MCF 10A (cell line): Measurements from ENCODE around the gene KIAA2012. TPM values are rescaled to one million over a fixed set of nuclear protein-coding genes. Genes with fewer than 3 reads are reported as not detected.

Experiments used
- BruUV-seq: library from RNA; stranded (reverse); fragments of 400-500 nt; replicated peaks from 2 replicates; lab custom pipeline; 2021; lab: Mats Ljungman, UMichigan
- CTCF ChIA-PET: fragments of 300-600 bp; sonication (Branson Sonifier 250); formaldehyde crosslinking; extraction: SDS; loops from one replicate; lab custom pipeline; 2021; ENCODE audit warnings: antibody characterized with exemption, inconsistent platforms; lab: Yijun Ruan, JAX
- POLR2A ChIA-PET: fragments of 300-600, 350-650 bp; sonication (Branson Sonifier 250); formaldehyde crosslinking; extraction: SDS; loops from one replicate; lab custom pipeline; 2020; ENCODE audit warnings: antibody characterized with exemption, inconsistent platforms; lab: Yijun Ruan, JAX
- DNase-seq: peaks from one replicate; pipeline ENCODE4 v3.0.0-alpha.2; 2018; ENCODE audit not compliant: unreplicated experiment
- H3K27ac Mint-ChIP-seq: one replicate; pipeline ENCODE4 v1.8.0; 2022; ENCODE audit warnings: mild to moderate bottlenecking, low read depth, mixed read lengths; ENCODE audit not compliant: unreplicated experiment
- H3K27me3 Mint-ChIP-seq: one replicate; pipeline ENCODE4 v1.8.0; 2022; ENCODE audit warnings: mixed read lengths; ENCODE audit not compliant: insufficient read depth, unreplicated experiment
- H3K36me3 Mint-ChIP-seq: one replicate; pipeline ENCODE4 v1.8.0; 2022; ENCODE audit warnings: mild to moderate bottlenecking, moderate library complexity, mixed read lengths; ENCODE audit not compliant: insufficient read depth, unreplicated experiment
- H3K4me1 Mint-ChIP-seq: one replicate; pipeline ENCODE4 v1.8.0; 2022; ENCODE audit warnings: mixed read lengths; ENCODE audit not compliant: insufficient read depth, unreplicated experiment
- H3K4me3 Mint-ChIP-seq: one replicate; pipeline ENCODE4 v1.8.0; 2022; ENCODE audit warnings: mild to moderate bottlenecking, moderate library complexity, mixed read lengths; ENCODE audit not compliant: unreplicated experiment
- H3K9me3 Mint-ChIP-seq: one replicate; pipeline ENCODE4 v1.8.0; 2022; ENCODE audit warnings: mixed read lengths; ENCODE audit not compliant: unreplicated experiment
- CTCF ChIP-seq: fragments of 200-600 bp; IDR thresholded peaks from one replicate; pipeline ENCODE4 v1.8.0; 2022; ENCODE audit warnings: antibody characterized with exemption, mild to moderate bottlenecking; ENCODE audit not compliant: unreplicated experiment
- intact Hi-C: fragments of 100-400 bp; cut with micrococcal nuclease; formaldehyde crosslinking; loops from 2 replicates; pipeline ENCODE4 v1.14.1; 2022
- total RNA-seq: library from RNA; stranded (reverse); gene quantifications from 2 replicates; pipeline ENCODE4 v1.2.3, GENCODE V29; 2022

The KIAA2012 gene
- total RNA-seq, 1 experiment from 2014 or later: not detected

DNA sequence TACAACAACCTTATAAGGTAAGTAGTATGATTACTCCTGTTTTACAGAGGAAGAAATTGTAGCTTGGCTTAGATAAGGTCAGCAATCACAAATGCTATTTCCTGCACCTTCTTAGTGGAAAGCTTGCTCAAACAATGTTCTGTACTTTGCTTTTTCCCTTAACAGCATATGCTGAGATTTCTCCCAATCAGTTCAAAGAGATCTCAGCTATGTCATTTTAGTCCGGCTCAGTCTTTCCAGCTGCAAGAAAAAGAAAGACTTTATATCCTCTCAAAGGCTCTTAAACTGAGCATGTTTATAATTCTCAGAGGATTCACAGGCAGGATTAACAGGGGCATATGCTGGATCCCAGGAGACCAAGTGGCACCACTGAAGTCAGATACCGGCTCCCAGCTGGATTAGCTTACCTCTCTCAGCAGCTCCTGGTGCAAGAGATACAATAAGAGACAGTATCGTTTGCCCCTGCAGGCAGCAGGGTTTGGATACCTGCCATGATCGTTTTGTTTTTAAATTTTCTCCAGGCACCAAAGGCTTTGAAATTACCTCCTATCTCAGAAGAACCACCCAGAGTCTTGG, 29.5 kb downstream of the KIAA2012 start:
- intact Hi-C loops: loop anchor here (5.0 kb wide), 1 partner anchor 305 kb away; no protein-coding TSS in a partner anchor

GRCh38 chr2:202104286-202104870, 31.3 kb downstream of the KIAA2012 start:
- Mint-ChIP-seq H3K36me3 (no peaks in the 10 kb centered on the region), H3K27ac (no peak overlapping the region), H3K4me3 (no peak overlapping the region), H3K27me3 (peaks cover 18% of the 10 kb centered on the region), H3K9me3 (no peaks in the 10 kb centered on the region), H3K4me1 (no peaks in the 10 kb centered on the region)
- peak; percentile 69 for DNase-seq
- peak; percentile 55 for TF ChIP-seq CTCF
- ChIA-PET POLR2A (interaction anchor here (0.6 kb wide), 1 partner anchor 11 kb away, joined by 3 read pairs; no protein-coding TSS in a partner anchor), CTCF (interaction anchor here (0.6 to 0.8 kb wide), 6 partner anchors 238 to 526 kb away, joined by 3 to 4 read pairs (median 3); no protein-coding TSS in a partner anchor)
- BruUV-seq: no TSS peak
- intact Hi-C loops: loop anchor here (1.0 to 5.0 kb wide), 4 partner anchors 30 to 307 kb away; no protein-coding TSS in a partner anchor

More for the DNA sequence above, 29.5 kb downstream of the KIAA2012 start:
- no peaks in the 10 kb centered on the region for H3K9me3 Mint-ChIP-seq
- no peaks in the 10 kb centered on the region for H3K36me3 Mint-ChIP-seq
- ChIA-PET CTCF (interaction anchor here (0.6 kb wide), 1 partner anchor 55 kb away, joined by 3 read pairs; no protein-coding TSS in a partner anchor), POLR2A (interaction anchor here (0.6 kb wide), 1 partner anchor 289 kb away, joined by 4 read pairs; no protein-coding TSS in a partner anchor)
- peaks cover 18% of the 10 kb centered on the region for H3K27me3 Mint-ChIP-seq
- no peak overlapping the region for H3K27ac Mint-ChIP-seq
- BruUV-seq: no TSS peak
- DNase-seq: no peak
- TF ChIP-seq CTCF: no peak
- H3K4me3 Mint-ChIP-seq: no peak overlapping the region
- H3K4me1 Mint-ChIP-seq: no peaks in the 10 kb centered on the region

DNA sequence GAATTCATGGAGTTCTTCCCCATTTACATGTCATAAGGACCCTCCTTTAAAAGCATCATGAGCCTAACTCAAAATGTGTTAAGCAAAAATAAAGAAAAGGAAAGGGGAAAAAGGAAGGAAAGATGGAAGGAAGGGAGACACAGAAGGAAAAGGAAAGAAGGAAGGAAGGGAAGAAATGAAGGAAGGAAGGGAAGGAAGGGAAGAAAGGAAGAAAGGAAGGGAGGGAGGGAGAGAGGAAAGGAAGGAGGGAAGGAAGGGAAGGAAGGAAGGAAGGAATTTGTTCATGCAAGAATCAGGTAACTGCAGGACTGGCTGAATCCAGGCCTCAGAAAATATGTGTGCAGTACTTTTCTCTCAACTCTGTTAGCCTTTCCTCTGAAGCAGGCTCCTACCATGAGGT, 32.0 kb downstream of the KIAA2012 start:
- ChIA-PET POLR2A (interaction anchor here (0.6 kb wide), 1 partner anchor 10 kb away, joined by 3 read pairs; no protein-coding TSS in a partner anchor), CTCF (interaction anchor here (0.6 kb wide), 1 partner anchor 237 kb away, joined by 4 read pairs; no protein-coding TSS in a partner anchor)

More for the DNA sequence above, 32.0 kb downstream of the KIAA2012 start:
- DNase-seq: no peak
- no peak overlapping the region for H3K27ac Mint-ChIP-seq
- no TSS peak for BruUV-seq
- intact Hi-C loops: loop anchor here (2.0 kb wide), 1 partner anchor 30 kb away; no protein-coding TSS in a partner anchor
- no peaks in the 10 kb centered on the region for H3K9me3 Mint-ChIP-seq
- no peak overlapping the region for H3K4me3 Mint-ChIP-seq
- TF ChIP-seq CTCF: no peak
- H3K27me3 Mint-ChIP-seq: peaks cover 18% of the 10 kb centered on the region
- H3K4me1 Mint-ChIP-seq: no peaks in the 10 kb centered on the region
- no peaks in the 10 kb centered on the region for H3K36me3 Mint-ChIP-seq
